Measurements from ENCODE around the gene IFNE.

GRCh38 chr9:21510806-21511205 lies 28.7 kb upstream of the IFNE start:
- TF ChIP-seq POLR2AphosphoS5 (IDR thresholded peaks at IDR 0.05) (no peak), POLR2A (IDR thresholded peaks at IDR 0.05) (no peak)
- TF ChIP-seq, protein P1, sequence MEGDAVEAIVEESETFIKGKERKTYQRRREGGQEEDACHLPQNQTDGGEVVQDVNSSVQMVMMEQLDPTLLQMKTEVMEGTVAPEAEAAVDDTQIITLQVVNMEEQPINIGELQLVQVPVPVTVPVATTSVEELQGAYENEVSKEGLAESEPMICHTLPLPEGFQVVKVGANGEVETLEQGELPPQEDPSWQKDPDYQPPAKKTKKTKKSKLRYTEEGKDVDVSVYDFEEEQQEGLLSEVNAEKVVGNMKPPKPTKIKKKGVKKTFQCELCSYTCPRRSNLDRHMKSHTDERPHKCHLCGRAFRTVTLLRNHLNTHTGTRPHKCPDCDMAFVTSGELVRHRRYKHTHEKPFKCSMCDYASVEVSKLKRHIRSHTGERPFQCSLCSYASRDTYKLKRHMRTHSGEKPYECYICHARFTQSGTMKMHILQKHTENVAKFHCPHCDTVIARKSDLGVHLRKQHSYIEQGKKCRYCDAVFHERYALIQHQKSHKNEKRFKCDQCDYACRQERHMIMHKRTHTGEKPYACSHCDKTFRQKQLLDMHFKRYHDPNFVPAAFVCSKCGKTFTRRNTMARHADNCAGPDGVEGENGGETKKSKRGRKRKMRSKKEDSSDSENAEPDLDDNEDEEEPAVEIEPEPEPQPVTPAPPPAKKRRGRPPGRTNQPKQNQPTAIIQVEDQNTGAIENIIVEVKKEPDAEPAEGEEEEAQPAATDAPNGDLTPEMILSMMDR (IDR thresholded peaks at IDR 0.05) = no peak

Data from sigmoid colon (tissue), 4 donors.